NCI-H2107 treated with DMSO at 0.1 percent for 48 hours (cell line): ENCODE measurements around the gene KLHL10.

ENCODE experiments used
- DNase-seq: peaks from one replicate; lab custom pipeline; 2025; ENCODE audit not compliant: unreplicated experiment; lab: John Stamatoyannopoulos, UW

KLHL10 gene

GRCh38 chr17:41837761-41838538, at the start of gene KLHL10:
KLHL10 (plus strand) TSS chr17:41837825; CDS start chr17:41837933, 108 bp downstream.
- DNase-seq = no peak

- no peak for DNase-seq
Observed at GRCh38 chr17:41792845-41793783, 44.5 kb upstream of the KLHL10 start.

GRCh38 chr17:41793784-41794539, 43.7 kb upstream of the KLHL10 start:
- no peak for DNase-seq

GRCh38 chr17:41794540-41794975, 43.1 kb upstream of the KLHL10 start:
- no peak for DNase-seq

- no peak for DNase-seq
Observed at GRCh38 chr17:41796121-41796895, 41.3 kb upstream of the KLHL10 start.

GRCh38 chr17:41797377-41797776, 40.2 kb upstream of the KLHL10 start:
- no peak for DNase-seq

- no peak for DNase-seq
Observed at GRCh38 chr17:41799366-41799765, 38.3 kb upstream of the KLHL10 start.

- DNase-seq = no peak
Observed at GRCh38 chr17:41800601-41801373, 36.8 kb upstream of the KLHL10 start.

GRCh38 chr17:41801374-41802271, 36.0 kb upstream of the KLHL10 start:
- peak; percentile 79 for DNase-seq

- DNase-seq = no peak
Observed at GRCh38 chr17:41803049-41804020, 34.3 kb upstream of the KLHL10 start.

- no peak for DNase-seq
Observed at GRCh38 chr17:41806685-41807445, 30.8 kb upstream of the KLHL10 start.

- no peak for DNase-seq
Observed at GRCh38 chr17:41810659-41811548, 26.7 kb upstream of the KLHL10 start.

GRCh38 chr17:41811549-41812380, 25.9 kb upstream of the KLHL10 start, which contains the start of gene P3H4:
P3H4 (minus strand) TSS chr17:41811949; CDS start chr17:41811915, 34 bp downstream.
- peak; percentile 14 for DNase-seq

- DNase-seq = no peak
Observed at GRCh38 chr17:41812381-41813151, 25.1 kb upstream of the KLHL10 start, which contains the start of gene FKBP10. FKBP10 (plus strand) TSS chr17:41813004; CDS start chr17:41813035, 31 bp downstream.
